Measurements from ENCODE around the gene PXDN.

DNA sequence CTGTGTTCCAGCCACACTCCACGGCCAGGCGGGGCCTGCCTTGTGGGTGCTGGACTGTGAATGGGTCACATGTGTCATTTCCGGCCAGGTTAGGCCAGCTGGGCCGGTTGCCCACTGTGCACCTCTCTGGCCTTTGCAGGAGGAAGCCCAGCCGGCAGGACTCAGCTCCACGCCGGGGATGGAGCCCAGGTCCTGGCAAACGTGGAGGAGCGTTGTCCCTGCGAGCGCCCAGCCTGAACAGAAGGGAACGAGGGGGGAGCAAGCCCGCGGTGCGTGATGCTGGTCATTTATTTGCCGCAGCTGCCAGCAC is 152.9 kb downstream of the PXDN start:
- TF ChIP-seq HDAC2 (IDR thresholded peaks at IDR 0.05) (no peak), NFE2L1 (tag; IDR thresholded peaks at IDR 0.05; ENCODE audit: borderline replicate concordance, low read depth) (no peak), NFYB (IDR thresholded peaks at IDR 0.05; ENCODE audit: extremely low read depth, insufficient read length) (no peak), SMARCB1 (IDR thresholded peaks at IDR 0.05; ENCODE audit: insufficient read length, low read depth) (no peak), CBX5 (IDR thresholded peaks at IDR 0.05; ENCODE audit: borderline replicate concordance, low read depth) (no peak), SRSF9 (IDR thresholded peaks at IDR 0.05; ENCODE audit: borderline replicate concordance, low read depth, low read length) (no peak), RB1 (IDR thresholded peaks at IDR 0.05; ENCODE audit: low read depth) (no peak)
- TF ChIP-seq, protein P1, sequence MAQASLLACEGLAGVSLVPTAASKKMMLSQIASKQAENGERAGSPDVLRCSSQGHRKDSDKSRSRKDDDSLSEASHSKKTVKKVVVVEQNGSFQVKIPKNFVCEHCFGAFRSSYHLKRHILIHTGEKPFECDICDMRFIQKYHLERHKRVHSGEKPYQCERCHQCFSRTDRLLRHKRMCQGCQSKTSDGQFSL (CRISPR knock-in tag; IDR thresholded peaks at IDR 0.05) = no peak
- TF ChIP-seq, protein P1 (tag; IDR thresholded peaks at IDR 0.05) = no peak

Measured in K562 (cell line).